ENCODE results near the gene RBMXL3.

DNA sequence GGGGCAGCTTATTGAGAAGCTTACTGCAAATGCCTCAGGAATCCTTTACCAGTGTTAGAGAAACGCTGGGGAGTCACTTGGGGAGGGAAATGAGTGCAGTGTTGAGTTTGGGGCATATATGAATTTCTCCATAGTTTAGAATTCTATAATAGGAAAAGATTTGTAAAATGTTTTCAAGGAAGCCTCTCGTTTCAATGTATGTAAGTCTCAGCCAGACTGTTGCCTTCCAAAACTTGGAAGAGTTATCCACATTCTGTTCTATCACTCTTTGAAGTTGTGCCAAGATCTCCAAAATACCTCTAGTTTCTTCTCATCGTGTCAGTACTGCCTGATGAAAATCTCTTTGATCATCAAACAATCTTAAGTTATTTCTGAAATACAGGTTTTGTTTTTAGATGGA is 45.3 kb downstream of the RBMXL3 start:
- TF ChIP-seq TAF1 (CRISPR knock-in tag; IDR thresholded peaks at IDR 0.05) (no peak), ZNF24 (IDR thresholded peaks at IDR 0.05) (no peak), SMC3 (IDR thresholded peaks at IDR 0.05; ENCODE audit: low read length) (no peak), POLR2AphosphoS5 (IDR thresholded peaks at IDR 0.05; ENCODE audit: low read depth, low read length) (no peak), ZNF567 (CRISPR knock-in tag; IDR thresholded peaks at IDR 0.05; ENCODE audit: borderline replicate concordance) (no peak), MEF2D (CRISPR knock-in tag; IDR thresholded peaks at IDR 0.05) (no peak), KLF6 (CRISPR knock-in tag; IDR thresholded peaks at IDR 0.05) (no peak), RARA (CRISPR knock-in tag; IDR thresholded peaks at IDR 0.05) (no peak)
- TF ChIP-seq, protein P1, sequence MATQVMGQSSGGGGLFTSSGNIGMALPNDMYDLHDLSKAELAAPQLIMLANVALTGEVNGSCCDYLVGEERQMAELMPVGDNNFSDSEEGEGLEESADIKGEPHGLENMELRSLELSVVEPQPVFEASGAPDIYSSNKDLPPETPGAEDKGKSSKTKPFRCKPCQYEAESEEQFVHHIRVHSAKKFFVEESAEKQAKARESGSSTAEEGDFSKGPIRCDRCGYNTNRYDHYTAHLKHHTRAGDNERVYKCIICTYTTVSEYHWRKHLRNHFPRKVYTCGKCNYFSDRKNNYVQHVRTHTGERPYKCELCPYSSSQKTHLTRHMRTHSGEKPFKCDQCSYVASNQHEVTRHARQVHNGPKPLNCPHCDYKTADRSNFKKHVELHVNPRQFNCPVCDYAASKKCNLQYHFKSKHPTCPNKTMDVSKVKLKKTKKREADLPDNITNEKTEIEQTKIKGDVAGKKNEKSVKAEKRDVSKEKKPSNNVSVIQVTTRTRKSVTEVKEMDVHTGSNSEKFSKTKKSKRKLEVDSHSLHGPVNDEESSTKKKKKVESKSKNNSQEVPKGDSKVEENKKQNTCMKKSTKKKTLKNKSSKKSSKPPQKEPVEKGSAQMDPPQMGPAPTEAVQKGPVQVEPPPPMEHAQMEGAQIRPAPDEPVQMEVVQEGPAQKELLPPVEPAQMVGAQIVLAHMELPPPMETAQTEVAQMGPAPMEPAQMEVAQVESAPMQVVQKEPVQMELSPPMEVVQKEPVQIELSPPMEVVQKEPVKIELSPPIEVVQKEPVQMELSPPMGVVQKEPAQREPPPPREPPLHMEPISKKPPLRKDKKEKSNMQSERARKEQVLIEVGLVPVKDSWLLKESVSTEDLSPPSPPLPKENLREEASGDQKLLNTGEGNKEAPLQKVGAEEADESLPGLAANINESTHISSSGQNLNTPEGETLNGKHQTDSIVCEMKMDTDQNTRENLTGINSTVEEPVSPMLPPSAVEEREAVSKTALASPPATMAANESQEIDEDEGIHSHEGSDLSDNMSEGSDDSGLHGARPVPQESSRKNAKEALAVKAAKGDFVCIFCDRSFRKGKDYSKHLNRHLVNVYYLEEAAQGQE (IDR thresholded peaks at IDR 0.05; ENCODE audit: borderline replicate concordance in 1 of 2, low read depth in 1 of 2, low read length in 2 of 2): no peak
- TF ChIP-seq, protein P2, sequence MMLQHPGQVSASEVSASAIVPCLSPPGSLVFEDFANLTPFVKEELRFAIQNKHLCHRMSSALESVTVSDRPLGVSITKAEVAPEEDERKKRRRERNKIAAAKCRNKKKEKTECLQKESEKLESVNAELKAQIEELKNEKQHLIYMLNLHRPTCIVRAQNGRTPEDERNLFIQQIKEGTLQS (CRISPR knock-in tag; IDR thresholded peaks at IDR 0.05): no peak
- TF ChIP-seq, protein P3, sequence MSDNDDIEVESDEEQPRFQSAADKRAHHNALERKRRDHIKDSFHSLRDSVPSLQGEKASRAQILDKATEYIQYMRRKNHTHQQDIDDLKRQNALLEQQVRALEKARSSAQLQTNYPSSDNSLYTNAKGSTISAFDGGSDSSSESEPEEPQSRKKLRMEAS (IDR thresholded peaks at IDR 0.05): no peak
- TF ChIP-seq, protein P4, sequence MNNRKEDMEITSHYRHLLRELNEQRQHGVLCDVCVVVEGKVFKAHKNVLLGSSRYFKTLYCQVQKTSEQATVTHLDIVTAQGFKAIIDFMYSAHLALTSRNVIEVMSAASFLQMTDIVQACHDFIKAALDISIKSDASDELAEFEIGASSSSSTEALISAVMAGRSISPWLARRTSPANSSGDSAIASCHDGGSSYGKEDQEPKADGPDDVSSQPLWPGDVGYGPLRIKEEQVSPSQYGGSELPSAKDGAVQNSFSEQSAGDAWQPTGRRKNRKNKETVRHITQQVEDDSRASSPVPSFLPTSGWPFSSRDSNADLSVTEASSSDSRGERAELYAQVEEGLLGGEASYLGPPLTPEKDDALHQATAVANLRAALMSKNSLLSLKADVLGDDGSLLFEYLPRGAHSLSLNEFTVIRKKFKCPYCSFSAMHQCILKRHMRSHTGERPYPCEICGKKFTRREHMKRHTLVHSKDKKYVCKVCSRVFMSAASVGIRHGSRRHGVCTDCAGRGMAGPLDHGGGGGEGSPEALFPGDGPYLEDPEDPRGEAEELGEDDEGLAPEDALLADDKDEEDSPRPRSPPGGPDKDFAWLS (CRISPR knock-in tag; IDR thresholded peaks at IDR 0.05; ENCODE audit: borderline replicate concordance): no peak
- TF ChIP-seq, protein P5, sequence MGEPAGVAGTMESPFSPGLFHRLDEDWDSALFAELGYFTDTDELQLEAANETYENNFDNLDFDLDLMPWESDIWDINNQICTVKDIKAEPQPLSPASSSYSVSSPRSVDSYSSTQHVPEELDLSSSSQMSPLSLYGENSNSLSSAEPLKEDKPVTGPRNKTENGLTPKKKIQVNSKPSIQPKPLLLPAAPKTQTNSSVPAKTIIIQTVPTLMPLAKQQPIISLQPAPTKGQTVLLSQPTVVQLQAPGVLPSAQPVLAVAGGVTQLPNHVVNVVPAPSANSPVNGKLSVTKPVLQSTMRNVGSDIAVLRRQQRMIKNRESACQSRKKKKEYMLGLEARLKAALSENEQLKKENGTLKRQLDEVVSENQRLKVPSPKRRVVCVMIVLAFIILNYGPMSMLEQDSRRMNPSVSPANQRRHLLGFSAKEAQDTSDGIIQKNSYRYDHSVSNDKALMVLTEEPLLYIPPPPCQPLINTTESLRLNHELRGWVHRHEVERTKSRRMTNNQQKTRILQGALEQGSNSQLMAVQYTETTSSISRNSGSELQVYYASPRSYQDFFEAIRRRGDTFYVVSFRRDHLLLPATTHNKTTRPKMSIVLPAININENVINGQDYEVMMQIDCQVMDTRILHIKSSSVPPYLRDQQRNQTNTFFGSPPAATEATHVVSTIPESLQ (CRISPR knock-in tag; conservative IDR thresholded peaks at IDR 0.05): no peak

All from HepG2 (cell line).